DOHH2 (cell line): Measurements from ENCODE around the gene ARL17A.
"Not testable (repeated sequence)": the region's sequence is repeated elsewhere in the genome, so short reads cannot be mapped to it uniquely, and the experiment has no call there.

ENCODE experiments used
- CTCF ChIP-seq: fragments of 200-600 bp; sonication (generic); IDR thresholded peaks from one replicate; pipeline ENCODE4 v1.5.1; 2014; ENCODE audit warnings: antibody characterized with exemption, mild to moderate bottlenecking, low read depth, low read length; ENCODE audit not compliant: poor library complexity, severe bottlenecking
- EZH2phosphoT487 ChIP-seq: fragments of 200-600 bp; sonication (generic); IDR thresholded peaks from 2 replicates; pipeline ENCODE4 v1.6.1; 2017; ENCODE audit warnings: borderline replicate concordance, mild to moderate bottlenecking, antibody characterized with exemption, low read length, moderate library complexity, mixed read lengths

- TF ChIP-seq CTCF, EZH2phosphoT487: not testable (repeated sequence)
Measured at GRCh38 chr17:46478823-46479222, 100.7 kb downstream of the ARL17A start.
